Loucy (cell line): ENCODE data around the gene CNBD2.
"Not testable (repeated sequence)": the region's sequence is repeated elsewhere in the genome, so short reads cannot be mapped to it uniquely, and the experiment has no call there.

Experiments used
- H2AFZ ChIP-seq: fragments of 200-600 bp; sonication (generic); 2 replicates; pipeline ENCODE4 v1.6.0; 2016; ENCODE audit warnings: antibody characterized with exemption, mild to moderate bottlenecking, low read length, moderate library complexity
- H3F3A ChIP-seq: fragments of 200-600 bp; 2 replicates; pipeline ENCODE4 v1.6.0; 2016; ENCODE audit warnings: antibody characterized with exemption, low read depth, mild to moderate bottlenecking
- H3K27me3 ChIP-seq: fragments of 200-600 bp; sonication (generic); 2 replicates; pipeline ENCODE4 v1.6.1; 2014; ENCODE audit warnings: low read length, mild to moderate bottlenecking; ENCODE audit not compliant: insufficient read depth, poor library complexity, severe bottlenecking
- H3K36me3 ChIP-seq: fragments of 200-600 bp; sonication (generic); 2 replicates; pipeline ENCODE4 v1.6.1; 2016; ENCODE audit warnings: low read length; ENCODE audit not compliant: insufficient read depth
- H3K4me1 ChIP-seq: fragments of 200-600 bp; sonication (generic); 2 replicates; pipeline ENCODE4 v1.5.1; 2014; ENCODE audit warnings: low read length, mild to moderate bottlenecking; ENCODE audit not compliant: insufficient read depth, poor library complexity, severe bottlenecking
- H3K4me2 ChIP-seq: fragments of 200-600 bp; sonication (generic); 2 replicates; pipeline ENCODE4 v1.6.0; 2014; ENCODE audit warnings: antibody characterized with exemption, low read length, low read depth, mild to moderate bottlenecking; ENCODE audit not compliant: poor library complexity, severe bottlenecking
- H3K4me3 ChIP-seq: fragments of 200-600 bp; sonication (generic); 2 replicates; pipeline ENCODE4 v1.5.1; 2014; ENCODE audit warnings: low read length, mild to moderate bottlenecking, mixed read lengths; ENCODE audit not compliant: poor library complexity, severe bottlenecking
- H3K79me2 ChIP-seq: fragments of 200-600 bp; sonication (generic); 2 replicates; pipeline ENCODE4 v1.6.1; 2014; ENCODE audit warnings: low read length; ENCODE audit not compliant: insufficient read depth
- H3K9ac ChIP-seq: fragments of 200-600 bp; sonication (generic); 2 replicates; pipeline ENCODE4 v1.6.0; 2014; ENCODE audit warnings: mild to moderate bottlenecking, low read depth, low read length, moderate library complexity; ENCODE audit not compliant: poor library complexity, severe bottlenecking
- H3K9me2 ChIP-seq: fragments of 200-600 bp; sonication (generic); replicated peaks from 2 replicates; pipeline ENCODE4 v1.6.1; 2016; ENCODE audit warnings: low read depth, low read length, mixed read lengths
- H3K9me3 ChIP-seq: fragments of 200-600 bp; sonication (generic); 2 replicates; pipeline ENCODE4 v1.6.1; 2014; ENCODE audit warnings: mild to moderate bottlenecking, antibody characterized with exemption, low read length, low read depth; ENCODE audit not compliant: insufficient read depth
- H4K20me1 ChIP-seq: fragments of 200-600 bp; sonication (generic); 2 replicates; pipeline ENCODE4 v1.6.0; 2014; ENCODE audit warnings: antibody characterized with exemption, low read length, mild to moderate bottlenecking; ENCODE audit not compliant: insufficient read depth, poor library complexity, severe bottlenecking
- CTCF ChIP-seq: fragments of 200-600 bp; sonication (generic); conservative IDR thresholded peaks from 2 replicates; pipeline ENCODE4 v1.5.1; 2014; ENCODE audit warnings: mild to moderate bottlenecking, antibody characterized with exemption, low read length
- EZH2phosphoT487 ChIP-seq: fragments of 200-600 bp; IDR thresholded peaks from 2 replicates; pipeline ENCODE4 v1.6.1; 2018; ENCODE audit warnings: antibody characterized with exemption, mild to moderate bottlenecking, moderate library complexity, borderline replicate concordance

The CNBD2 gene

DNA sequence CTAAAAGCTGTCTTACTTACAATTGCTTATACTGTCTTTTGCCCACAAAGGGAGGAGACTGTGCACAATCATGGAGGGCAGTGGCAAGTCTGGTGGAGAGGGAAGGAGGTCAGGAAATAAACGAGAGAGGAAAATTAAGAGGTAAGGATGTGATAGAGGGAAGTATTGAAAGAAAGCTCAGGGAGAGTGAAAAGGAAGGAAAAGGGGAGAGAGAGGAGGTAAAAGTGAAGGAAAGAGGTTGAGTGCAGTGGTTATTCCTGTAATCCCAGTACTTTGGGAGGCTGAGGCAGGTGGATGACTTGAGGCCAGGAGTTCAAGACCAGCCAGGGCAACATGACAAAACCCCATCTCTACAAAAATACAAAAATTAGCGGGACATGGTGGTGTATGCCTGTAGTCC is 103.5 kb downstream of the CNBD2 start:
- Histone ChIP-seq H3K27me3 (no peaks in the 10 kb centered on the region), H3K9me2 (no peaks in the 10 kb centered on the region), H3K9ac (no peak overlapping the region), H3K79me2 (no peaks in the 10 kb centered on the region), H3F3A (no peaks in the 10 kb centered on the region), H3K36me3 (no peaks in the 10 kb centered on the region), H3K4me1 (no peaks in the 10 kb centered on the region), H3K9me3 (no peaks in the 10 kb centered on the region), H2AFZ (no peak overlapping the region), H3K4me3 (no peak overlapping the region), H3K4me2 (no peak overlapping the region), H4K20me1 (no peaks in the 10 kb centered on the region)
- TF ChIP-seq CTCF (no peak), EZH2phosphoT487 (no peak)

- H2AFZ ChIP-seq = no peak overlapping the region
- H3K9me2 ChIP-seq = no peaks in the 10 kb centered on the region
- H3K9ac ChIP-seq = no peak overlapping the region
- H3F3A ChIP-seq = no peaks in the 10 kb centered on the region
- no peaks in the 10 kb centered on the region for H3K79me2 ChIP-seq
- no peak overlapping the region for H3K4me3 ChIP-seq
- H4K20me1 ChIP-seq = no peaks in the 10 kb centered on the region
- H3K27me3 ChIP-seq = no peaks in the 10 kb centered on the region
- no peaks in the 10 kb centered on the region for H3K4me1 ChIP-seq
- H3K4me2 ChIP-seq = no peak overlapping the region
- H3K36me3 ChIP-seq = no peaks in the 10 kb centered on the region
- H3K9me3 ChIP-seq = no peaks in the 10 kb centered on the region
- no peak for TF ChIP-seq CTCF
- TF ChIP-seq EZH2phosphoT487 = no peak
Measured at GRCh38 chr20:36074983-36075382, 106.6 kb downstream of the CNBD2 start.

GRCh38 chr20:36077762-36078161 is 109.4 kb downstream of the CNBD2 start:
- H3K4me2 ChIP-seq, H2AFZ ChIP-seq, H3K4me1 ChIP-seq: not testable (repeated sequence)

GRCh38 chr20:36079486-36079885 is 111.1 kb downstream of the CNBD2 start:
- Histone ChIP-seq H3K9me3 (no peaks in the 10 kb centered on the region), H4K20me1 (no peaks in the 10 kb centered on the region), H3K4me2 (no peak overlapping the region), H2AFZ (no peak overlapping the region), H3K4me3 (no peak overlapping the region), H3K27me3 (no peaks in the 10 kb centered on the region), H3K9ac (no peak overlapping the region), H3K36me3 (no peaks in the 10 kb centered on the region), H3F3A (no peaks in the 10 kb centered on the region), H3K9me2 (no peaks in the 10 kb centered on the region), H3K4me1 (no peaks in the 10 kb centered on the region), H3K79me2 (no peaks in the 10 kb centered on the region)
- TF ChIP-seq EZH2phosphoT487 (no peak), CTCF (no peak)

More at GRCh38 chr20:36077762-36078161, 109.4 kb downstream of the CNBD2 start:
- not testable (repeated sequence) for H3K79me2 ChIP-seq, H3K9me2 ChIP-seq, H3K4me3 ChIP-seq, H3K27me3 ChIP-seq, H3K9ac ChIP-seq, H4K20me1 ChIP-seq, H3K9me3 ChIP-seq, H3F3A ChIP-seq, H3K36me3 ChIP-seq

GRCh38 chr20:36079984-36080383 is 111.6 kb downstream of the CNBD2 start:
- not testable (repeated sequence) for H3K79me2 ChIP-seq, H3K4me1 ChIP-seq, H3K36me3 ChIP-seq, H3F3A ChIP-seq, H3K4me3 ChIP-seq, H3K27me3 ChIP-seq, H3K4me2 ChIP-seq, H3K9me3 ChIP-seq, H2AFZ ChIP-seq, H3K9me2 ChIP-seq, H4K20me1 ChIP-seq, H3K9ac ChIP-seq
